Osteocyte (in vitro differentiated cells): ENCODE results near the gene ZNRF1. TPM values are rescaled to one million over a fixed set of nuclear protein-coding genes. Genes with fewer than 3 reads are reported as not detected.
A peak's percentile ranks its signal among the peaks of the same experiment; 100 is the strongest.

Experiments
- DNase-seq: peaks from one replicate; pipeline ENCODE4 v3.0.0; 2021; ENCODE audit warnings: mixed read lengths; ENCODE audit not compliant: unreplicated experiment; ENCODE audit errors: extremely low spot score
- H3K27ac Mint-ChIP-seq: one replicate; pipeline ENCODE4 v1.8.0; 2021; ENCODE audit warnings: mild to moderate bottlenecking, mixed read lengths; ENCODE audit not compliant: unreplicated experiment
- H3K27me3 Mint-ChIP-seq: one replicate; pipeline ENCODE4 v1.8.0; 2021; ENCODE audit warnings: mixed read lengths; ENCODE audit not compliant: unreplicated experiment
- H3K36me3 Mint-ChIP-seq: one replicate; pipeline ENCODE4 v1.8.0; 2021; ENCODE audit warnings: mixed read lengths; ENCODE audit not compliant: unreplicated experiment
- H3K4me1 Mint-ChIP-seq: one replicate; pipeline ENCODE4 v1.8.0; 2021; ENCODE audit warnings: mixed read lengths; ENCODE audit not compliant: unreplicated experiment
- H3K4me3 Mint-ChIP-seq: one replicate; pipeline ENCODE4 v1.8.0; 2021; ENCODE audit warnings: mild to moderate bottlenecking, moderate library complexity, mixed read lengths; ENCODE audit not compliant: unreplicated experiment
- H3K9me3 Mint-ChIP-seq: one replicate; pipeline ENCODE4 v1.8.0; 2021; ENCODE audit warnings: mixed read lengths; ENCODE audit not compliant: unreplicated experiment
- total RNA-seq: library from RNA; stranded (reverse); gene quantifications from 2 replicates; pipeline ENCODE4 v1.2.1, GENCODE V29; 2021
- TF ChIP-seq, protein P1 (sequence below): fragments of 200-600 bp; sonication (generic); IDR thresholded peaks from 2 replicates; pipeline ENCODE4 v1.5.0; 2021; ENCODE audit warnings: antibody characterized with exemption, mild to moderate bottlenecking, moderate library complexity

ZNRF1 gene
- total RNA-seq, 1 donor from 2014 or later, result 32.1 TPM

DNA sequence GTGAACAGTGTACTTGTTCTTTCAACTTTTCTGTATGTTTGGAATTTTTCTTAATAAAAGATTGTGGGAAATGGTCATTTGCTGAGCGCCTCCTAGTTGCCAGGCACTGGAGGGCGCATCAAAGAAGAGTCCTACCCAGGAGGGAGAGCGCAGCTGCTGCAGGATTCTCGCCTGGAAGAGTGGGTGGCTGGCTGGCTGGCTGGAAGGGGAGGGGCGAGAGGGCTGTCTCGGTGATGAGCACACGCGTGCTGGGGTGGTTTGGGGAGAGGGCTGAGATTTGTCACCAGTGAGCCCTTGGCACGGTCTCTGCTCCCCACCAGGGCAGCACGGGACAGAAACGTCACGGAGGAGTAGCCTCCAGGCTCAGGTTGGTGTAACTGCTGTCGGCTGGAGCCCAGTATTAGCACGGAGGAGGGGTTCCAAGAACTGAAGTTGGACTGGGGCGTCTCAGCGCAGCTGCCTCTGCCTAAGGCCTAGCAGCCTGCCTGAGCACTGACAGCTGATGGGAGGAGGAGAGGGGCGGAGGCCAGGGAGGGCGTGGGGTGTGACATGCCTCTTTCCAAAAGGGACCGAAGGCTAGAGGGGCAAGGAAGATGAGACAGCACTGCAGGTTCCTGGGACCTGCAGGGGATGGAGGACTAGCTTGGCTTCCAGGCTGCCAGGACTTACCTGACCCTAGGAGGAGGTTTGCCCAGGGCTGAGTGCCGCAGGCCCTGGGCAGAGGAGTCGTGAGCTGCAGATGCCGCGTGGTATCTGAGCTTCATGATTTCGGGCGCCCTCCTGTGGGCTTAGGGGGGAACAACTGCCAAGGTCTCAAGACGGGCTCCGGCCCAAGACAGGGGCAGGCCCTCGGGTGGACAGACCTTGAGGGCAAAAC is 112.1 kb downstream of the ZNRF1 start:
- no peaks in the 10 kb centered on the region for H3K9me3 Mint-ChIP-seq
- H3K4me3 Mint-ChIP-seq, result peak overlapping the region; percentile 54
- peak; percentile 94 for DNase-seq
- H3K4me1 Mint-ChIP-seq, result peaks cover 50% of the 10 kb centered on the region
- H3K27ac Mint-ChIP-seq, result peak overlapping the region; percentile 82
- TF ChIP-seq, protein P1, sequence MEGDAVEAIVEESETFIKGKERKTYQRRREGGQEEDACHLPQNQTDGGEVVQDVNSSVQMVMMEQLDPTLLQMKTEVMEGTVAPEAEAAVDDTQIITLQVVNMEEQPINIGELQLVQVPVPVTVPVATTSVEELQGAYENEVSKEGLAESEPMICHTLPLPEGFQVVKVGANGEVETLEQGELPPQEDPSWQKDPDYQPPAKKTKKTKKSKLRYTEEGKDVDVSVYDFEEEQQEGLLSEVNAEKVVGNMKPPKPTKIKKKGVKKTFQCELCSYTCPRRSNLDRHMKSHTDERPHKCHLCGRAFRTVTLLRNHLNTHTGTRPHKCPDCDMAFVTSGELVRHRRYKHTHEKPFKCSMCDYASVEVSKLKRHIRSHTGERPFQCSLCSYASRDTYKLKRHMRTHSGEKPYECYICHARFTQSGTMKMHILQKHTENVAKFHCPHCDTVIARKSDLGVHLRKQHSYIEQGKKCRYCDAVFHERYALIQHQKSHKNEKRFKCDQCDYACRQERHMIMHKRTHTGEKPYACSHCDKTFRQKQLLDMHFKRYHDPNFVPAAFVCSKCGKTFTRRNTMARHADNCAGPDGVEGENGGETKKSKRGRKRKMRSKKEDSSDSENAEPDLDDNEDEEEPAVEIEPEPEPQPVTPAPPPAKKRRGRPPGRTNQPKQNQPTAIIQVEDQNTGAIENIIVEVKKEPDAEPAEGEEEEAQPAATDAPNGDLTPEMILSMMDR, result peak; percentile 92
- no peaks in the 10 kb centered on the region for H3K27me3 Mint-ChIP-seq
- H3K36me3 Mint-ChIP-seq, result peaks cover 12% of the 10 kb centered on the region

- H3K27ac Mint-ChIP-seq, result peak overlapping the region; percentile 82
- H3K4me3 Mint-ChIP-seq, result no peak overlapping the region
These were observed 112.7 kb downstream of the ZNRF1 start for GRCh38 chr16:75111514-75111940.

GRCh38 chr16:75111961-75112733 is 113.3 kb downstream of the ZNRF1 start:
- Mint-ChIP-seq H3K27me3 (no peaks in the 10 kb centered on the region), H3K4me3 (no peak overlapping the region), H3K27ac (no peak overlapping the region), H3K36me3 (peaks cover 5% of the 10 kb centered on the region), H3K4me1 (peaks cover 46% of the 10 kb centered on the region), H3K9me3 (no peaks in the 10 kb centered on the region)
- no peak for DNase-seq
- TF ChIP-seq, protein P1, result no peak

More at GRCh38 chr16:75111514-75111940, 112.7 kb downstream of the ZNRF1 start:
- Mint-ChIP-seq H3K4me1 (peaks cover 47% of the 10 kb centered on the region), H3K27me3 (no peaks in the 10 kb centered on the region), H3K36me3 (peaks cover 6% of the 10 kb centered on the region), H3K9me3 (no peaks in the 10 kb centered on the region)
- TF ChIP-seq, protein P1, result no peak
- DNase-seq, result no peak

GRCh38 chr16:75112734-75113491 is 114.1 kb downstream of the ZNRF1 start:
- H3K27ac Mint-ChIP-seq, result no peak overlapping the region

More at GRCh38 chr16:75112734-75113491, 114.1 kb downstream of the ZNRF1 start:
- TF ChIP-seq, protein P1, result no peak
- no peaks in the 10 kb centered on the region for H3K9me3 Mint-ChIP-seq
- H3K27me3 Mint-ChIP-seq, result no peaks in the 10 kb centered on the region
- peaks cover 44% of the 10 kb centered on the region for H3K4me1 Mint-ChIP-seq
- no peak overlapping the region for H3K4me3 Mint-ChIP-seq
- DNase-seq, result no peak
- H3K36me3 Mint-ChIP-seq, result peaks cover 2% of the 10 kb centered on the region
